ENCODE data around the gene UBA3.

- no peak for TF ChIP-seq CTCF (IDR thresholded peaks at IDR 0.05)
- no peak for TF ChIP-seq POLR2A (IDR thresholded peaks at IDR 0.05)
Observed at GRCh38 chr3:69079269-69080159, 651 bp downstream of the UBA3 start.
